Osteoblast (primary cell): ENCODE measurements around the gene OR2M4. TPM values are rescaled to one million over a fixed set of nuclear protein-coding genes. Genes with fewer than 3 reads are reported as not detected.

ENCODE experiments used
- DNase-seq: peaks from one replicate; pipeline ENCODE4 v3.0.0; 2011; ENCODE audit warnings: low spot score, mixed read lengths; ENCODE audit not compliant: insufficient read length; ENCODE audit errors: missing footprints
- H2AFZ ChIP-seq: 2 replicates; pipeline ENCODE4 v1.6.0; 2011; ENCODE audit warnings: mild to moderate bottlenecking, low read length
- H3K27ac ChIP-seq: 2 replicates; pipeline ENCODE4 v1.5.1; 2011; ENCODE audit warnings: mild to moderate bottlenecking, low read depth, low read length, moderate library complexity
- H3K27me3 ChIP-seq: 2 replicates; pipeline ENCODE4 v1.6.0; 2012; ENCODE audit warnings: mild to moderate bottlenecking, control low read depth, inconsistent platforms, low read length, moderate library complexity; ENCODE audit not compliant: insufficient read depth
- H3K36me3 ChIP-seq: 2 replicates; pipeline ENCODE4 v1.5.1; 2011; ENCODE audit warnings: mild to moderate bottlenecking, low read length, control low read depth, moderate library complexity; ENCODE audit not compliant: insufficient read depth
- H3K4me1 ChIP-seq: 2 replicates; pipeline ENCODE4 v1.5.1; 2011; ENCODE audit warnings: mild to moderate bottlenecking, low read length, control low read depth, moderate library complexity; ENCODE audit not compliant: insufficient read depth
- H3K4me2 ChIP-seq: 2 replicates; pipeline ENCODE4 v1.6.0; 2011; ENCODE audit warnings: mild to moderate bottlenecking, low read length; ENCODE audit not compliant: insufficient read depth
- H3K4me3 ChIP-seq: fragments of 200-600 bp; sonication (generic); 3 replicates; pipeline ENCODE4 v1.5.1; 2012; ENCODE audit warnings: mild to moderate bottlenecking, low read length, inconsistent platforms; ENCODE audit not compliant: insufficient read depth
- H3K79me2 ChIP-seq: 2 replicates; pipeline ENCODE4 v1.6.0; 2012; ENCODE audit warnings: mild to moderate bottlenecking, low read length, control low read depth, inconsistent platforms; ENCODE audit not compliant: insufficient read depth
- H3K9me3 ChIP-seq: 2 replicates; pipeline ENCODE4 v1.5.1; 2011; ENCODE audit warnings: low read depth, low read length, control low read depth
- H4K20me1 ChIP-seq: 2 replicates; pipeline ENCODE4 v1.6.0; 2012; ENCODE audit warnings: mild to moderate bottlenecking, low read length, control low read depth; ENCODE audit not compliant: insufficient read depth
- total RNA-seq: library from RNA; depleted of rRNA; stranded (reverse); fragments of >200 nt; gene quantifications from 2 replicates; pipeline ENCODE4 v1.2.3, GENCODE V29; 2012
- TF ChIP-seq, protein P1 (sequence below): IDR thresholded peaks from 2 replicates; pipeline ENCODE4 v1.5.1; 2011; ENCODE audit warnings: mild to moderate bottlenecking, low read depth, low read length, moderate library complexity; ENCODE audit errors: extremely low read depth

OR2M4 gene, protein sequence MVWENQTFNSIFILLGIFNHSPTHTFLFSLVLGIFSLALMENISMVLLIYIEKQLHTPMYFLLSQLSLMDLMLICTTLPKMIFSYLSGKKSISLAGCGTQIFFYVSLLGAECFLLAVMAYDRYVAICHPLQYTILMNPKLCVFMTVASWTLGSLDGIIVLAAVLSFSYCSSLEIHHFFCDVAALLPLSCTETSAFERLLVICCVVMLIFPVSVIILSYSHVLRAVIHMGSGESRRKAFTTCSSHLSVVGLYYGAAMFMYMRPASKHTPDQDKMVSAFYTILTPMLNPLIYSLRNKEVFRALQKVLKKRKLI
- not detected in 2 replicates for total RNA-seq

DNA sequence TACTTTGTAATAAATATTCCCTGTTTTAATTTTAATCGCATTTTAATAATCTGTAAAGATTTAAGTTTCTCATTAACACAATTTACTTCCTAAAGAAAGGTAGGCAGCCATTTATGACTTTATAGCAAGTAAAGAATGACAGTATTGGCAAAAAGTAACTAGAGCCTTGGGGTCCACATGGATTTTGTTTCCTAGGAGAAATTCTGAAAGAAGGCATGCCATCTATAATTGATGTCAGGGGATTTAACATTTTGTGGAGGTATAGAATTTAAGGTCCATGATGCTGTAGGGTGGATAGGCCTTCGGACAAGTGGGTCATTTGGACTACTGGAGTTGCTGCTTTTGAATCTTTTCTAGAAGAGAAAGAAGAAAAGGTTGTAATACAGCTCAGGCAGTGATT lies at the start of gene OR2M4:
TSS of gene OR2M4 (plus strand) at position 301 of the 400 bp plus-strand sequence. CDS start 7,512 bp downstream, outside the sequence.
- H3K4me1 ChIP-seq: no peaks in the 10 kb centered on the region
- H3K27me3 ChIP-seq: no peaks in the 10 kb centered on the region
- no peak within 1 kb of the TSS for H3K4me2 ChIP-seq
- no peak within 1 kb of the TSS for H3K4me3 ChIP-seq
- TF ChIP-seq, protein P1, sequence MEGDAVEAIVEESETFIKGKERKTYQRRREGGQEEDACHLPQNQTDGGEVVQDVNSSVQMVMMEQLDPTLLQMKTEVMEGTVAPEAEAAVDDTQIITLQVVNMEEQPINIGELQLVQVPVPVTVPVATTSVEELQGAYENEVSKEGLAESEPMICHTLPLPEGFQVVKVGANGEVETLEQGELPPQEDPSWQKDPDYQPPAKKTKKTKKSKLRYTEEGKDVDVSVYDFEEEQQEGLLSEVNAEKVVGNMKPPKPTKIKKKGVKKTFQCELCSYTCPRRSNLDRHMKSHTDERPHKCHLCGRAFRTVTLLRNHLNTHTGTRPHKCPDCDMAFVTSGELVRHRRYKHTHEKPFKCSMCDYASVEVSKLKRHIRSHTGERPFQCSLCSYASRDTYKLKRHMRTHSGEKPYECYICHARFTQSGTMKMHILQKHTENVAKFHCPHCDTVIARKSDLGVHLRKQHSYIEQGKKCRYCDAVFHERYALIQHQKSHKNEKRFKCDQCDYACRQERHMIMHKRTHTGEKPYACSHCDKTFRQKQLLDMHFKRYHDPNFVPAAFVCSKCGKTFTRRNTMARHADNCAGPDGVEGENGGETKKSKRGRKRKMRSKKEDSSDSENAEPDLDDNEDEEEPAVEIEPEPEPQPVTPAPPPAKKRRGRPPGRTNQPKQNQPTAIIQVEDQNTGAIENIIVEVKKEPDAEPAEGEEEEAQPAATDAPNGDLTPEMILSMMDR: no peak
- no peaks in the 10 kb centered on the region for H3K36me3 ChIP-seq
- H3K27ac ChIP-seq: no peak within 1 kb of the TSS
- H3K9me3 ChIP-seq: peaks cover 4% of the 10 kb centered on the region
- no peaks in the 10 kb centered on the region for H4K20me1 ChIP-seq
- DNase-seq: no peak
- no peaks in the 10 kb centered on the region for H3K79me2 ChIP-seq
- no peak within 1 kb of the TSS for H2AFZ ChIP-seq

DNA sequence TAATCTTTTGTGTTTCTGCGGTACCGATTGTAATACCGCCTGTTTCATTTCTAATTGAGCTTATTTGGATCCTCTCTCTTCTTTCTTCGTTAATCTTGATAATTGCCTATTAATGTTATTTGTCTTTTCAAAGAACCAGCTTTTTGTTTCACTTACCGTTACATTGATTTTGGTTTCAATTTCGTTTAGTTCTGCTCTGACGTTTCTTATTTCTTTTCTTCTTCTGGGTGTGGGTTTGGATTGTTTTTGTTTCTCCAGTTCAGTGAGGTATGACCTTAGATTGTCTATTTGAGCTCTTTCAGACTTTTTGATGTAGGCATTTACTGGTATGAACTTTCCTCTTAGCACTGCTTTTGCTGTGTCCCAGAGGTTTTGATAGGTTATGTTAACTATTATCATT lies 47.2 kb upstream of the OR2M4 start:
- H3K27me3 ChIP-seq: no peaks in the 10 kb centered on the region
- no peak for DNase-seq
- no peak overlapping the region for H3K4me2 ChIP-seq
- no peaks in the 10 kb centered on the region for H3K9me3 ChIP-seq
- no peak overlapping the region for H3K4me3 ChIP-seq
- H3K36me3 ChIP-seq: no peaks in the 10 kb centered on the region
- no peaks in the 10 kb centered on the region for H4K20me1 ChIP-seq
- TF ChIP-seq, protein P1: no peak
- no peak overlapping the region for H3K27ac ChIP-seq
- no peaks in the 10 kb centered on the region for H3K4me1 ChIP-seq
- H2AFZ ChIP-seq: no peak overlapping the region
- H3K79me2 ChIP-seq: no peaks in the 10 kb centered on the region

DNA sequence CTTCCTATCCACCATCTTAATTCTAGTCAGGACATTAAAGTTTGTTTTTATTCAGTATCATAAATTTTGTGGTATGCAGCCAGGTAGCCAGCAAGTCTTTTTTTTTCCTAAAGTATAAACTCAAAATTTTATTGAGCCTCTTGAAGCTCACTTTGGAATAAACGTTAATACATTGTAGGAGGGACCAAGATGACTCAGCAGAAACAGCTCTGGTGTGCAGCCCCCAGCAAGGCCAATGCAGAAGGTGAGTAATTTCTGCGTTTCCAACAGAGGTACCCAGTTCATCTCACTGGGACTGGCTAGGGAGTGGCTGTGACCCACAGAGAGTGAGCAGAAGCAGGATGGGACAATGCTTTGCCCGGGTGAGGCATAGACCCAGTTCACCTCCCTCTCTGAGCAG lies 43.9 kb upstream of the OR2M4 start:
- H3K79me2 ChIP-seq: no peaks in the 10 kb centered on the region
- TF ChIP-seq, protein P1: no peak
- H3K27ac ChIP-seq: no peak overlapping the region

DNA sequence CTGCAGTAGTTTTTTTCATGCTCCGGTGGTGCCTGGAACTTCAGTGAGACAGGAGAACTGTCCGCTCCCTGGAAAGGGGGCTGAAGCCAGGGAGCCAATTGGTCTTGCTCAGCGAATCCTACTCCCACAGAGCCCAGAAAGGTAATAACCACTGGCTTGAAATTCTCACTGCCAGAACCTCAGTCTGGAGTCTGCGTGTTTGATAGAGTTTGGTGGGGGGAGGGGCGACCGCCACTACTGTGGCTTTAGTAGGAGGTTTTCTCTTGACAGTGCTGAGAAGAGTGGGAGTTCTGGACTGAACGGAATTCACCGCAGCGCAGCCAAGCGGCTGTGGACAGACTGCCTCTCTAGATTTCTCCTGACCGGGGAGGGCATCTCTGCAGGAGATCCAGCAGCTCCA lies 42.2 kb upstream of the OR2M4 start:
- no peak overlapping the region for H3K27ac ChIP-seq
- H3K4me1 ChIP-seq: no peaks in the 10 kb centered on the region
- H3K79me2 ChIP-seq: no peaks in the 10 kb centered on the region

More for the DNA sequence above, 43.9 kb upstream of the OR2M4 start:
- no peak for DNase-seq
- Histone ChIP-seq H3K9me3 (no peaks in the 10 kb centered on the region), H4K20me1 (no peaks in the 10 kb centered on the region), H3K4me2 (no peak overlapping the region), H3K36me3 (no peaks in the 10 kb centered on the region), H3K4me3 (no peak overlapping the region), H2AFZ (no peak overlapping the region), H3K27me3 (no peaks in the 10 kb centered on the region), H3K4me1 (no peaks in the 10 kb centered on the region)

More for the DNA sequence above, 42.2 kb upstream of the OR2M4 start:
- TF ChIP-seq, protein P1: no peak
- Histone ChIP-seq H3K36me3 (no peaks in the 10 kb centered on the region), H3K4me3 (no peak overlapping the region), H2AFZ (no peak overlapping the region), H4K20me1 (no peaks in the 10 kb centered on the region), H3K27me3 (no peaks in the 10 kb centered on the region), H3K9me3 (no peaks in the 10 kb centered on the region), H3K4me2 (no peak overlapping the region)
- DNase-seq: peak; percentile 1
